Medulla oblongata (tissue), 1 donor: Measurements from ENCODE around the gene LMF2.

ENCODE experiments used
- DNase-seq: peaks from one replicate; pipeline ENCODE4 v3.0.0-alpha.2; 2015; ENCODE audit errors: extremely low spot score

Gene LMF2

GRCh38 chr22:50535113-50535512 is 27.6 kb upstream of the LMF2 start:
- DNase-seq, result no peak

- peak; percentile 31 for DNase-seq
Observed at GRCh38 chr22:50533856-50534711, 26.6 kb upstream of the LMF2 start.

GRCh38 chr22:50532824-50533796 is 25.6 kb upstream of the LMF2 start:
- no peak for DNase-seq

- no peak for DNase-seq
Observed at GRCh38 chr22:50531962-50532674, 24.6 kb upstream of the LMF2 start.

- DNase-seq, result no peak
Observed at GRCh38 chr22:50531546-50531961, 24.1 kb upstream of the LMF2 start.

- DNase-seq, result peak; percentile 55
Observed at GRCh38 chr22:50530877-50531545, 23.5 kb upstream of the LMF2 start.

- DNase-seq, result no peak
Observed at GRCh38 chr22:50530580-50530876, 23.0 kb upstream of the LMF2 start.

- peak; percentile 31 for DNase-seq
Observed at GRCh38 chr22:50529897-50530579, 22.5 kb upstream of the LMF2 start, which contains the start of gene TYMP. Gene TYMP, minus strand, starts transcription at chr22:50530012. Its CDS starts 303 bp downstream, at chr22:50529709.

- DNase-seq, result no peak
Observed at GRCh38 chr22:50529416-50529896, 22.0 kb upstream of the LMF2 start.

GRCh38 chr22:50528682-50529415 is 21.3 kb upstream of the LMF2 start:
- no peak for DNase-seq

GRCh38 chr22:50527921-50528681 is 20.6 kb upstream of the LMF2 start:
- no peak for DNase-seq

GRCh38 chr22:50526834-50527801 is 19.6 kb upstream of the LMF2 start:
- peak; percentile 49 for DNase-seq

- DNase-seq, result peak; percentile 55
Observed at GRCh38 chr22:50526108-50526833, 18.8 kb upstream of the LMF2 start.

- DNase-seq, result no peak
Observed at GRCh38 chr22:50525858-50526107, 18.3 kb upstream of the LMF2 start.

- DNase-seq, result peak; percentile 97
Observed at GRCh38 chr22:50525104-50525857, 17.8 kb upstream of the LMF2 start, which contains the start of gene SCO2. Gene SCO2, minus strand, starts transcription at chr22:50525598. Its CDS starts 1,187 bp downstream, at chr22:50524411.

- DNase-seq, result no peak
Observed at GRCh38 chr22:50524676-50525103, 17.2 kb upstream of the LMF2 start.
